HEK293 (cell line): ENCODE results near the gene PRM1.

Source experiments
- CTCF ChIA-PET: fragments of 350-600 bp; formaldehyde crosslinking; extraction: SDS; loops from one replicate; lab custom pipeline; 2021; ENCODE audit warnings: antibody characterized with exemption; lab: Yijun Ruan, JAX
- POLR2A ChIA-PET: fragments of 300-600 bp; formaldehyde crosslinking; extraction: SDS; loops from one replicate; lab custom pipeline; 2020; ENCODE audit warnings: antibody characterized with exemption, inconsistent platforms; lab: Yijun Ruan, JAX
- H3K27ac ChIP-seq: fragments of 200-500 bp; sonication (Bioruptor generic); 2 replicates; pipeline ENCODE4 v1.5.1; 2014; ENCODE audit warnings: low read depth, low read length, control low read depth, inconsistent platforms; ENCODE audit errors: extremely low read depth
- H3K36me3 ChIP-seq, 2 experiments: fragments of 200-500 bp in 1 of 2; sonication (Bioruptor generic) in 1 of 2; 1 replicate in 1 of 2; 2 replicates in 1 of 2; pipeline ENCODE4 v1.5.1; 2014 to 2017; ENCODE audit warnings: inconsistent platforms in 2 of 2, low read length in 2 of 2; ENCODE audit not compliant: control insufficient read depth in 2 of 2, insufficient read depth in 1 of 2
- H3K4me1 ChIP-seq: fragments of 200-500 bp; sonication (Bioruptor generic); 2 replicates; pipeline ENCODE4 v1.5.1; 2014; ENCODE audit warnings: mild to moderate bottlenecking, low read length, inconsistent platforms; ENCODE audit not compliant: control insufficient read depth, insufficient read depth
- H3K4me3 ChIP-seq: 2 replicates; pipeline ENCODE4 v1.5.1; 2011; ENCODE audit warnings: low read depth, mild to moderate bottlenecking, control low read depth, low read length, moderate library complexity
- H3K9me3 ChIP-seq: fragments of 200-500 bp; sonication (Bioruptor generic); 2 replicates; pipeline ENCODE4 v1.5.1; 2014; ENCODE audit warnings: low read depth, low read length, inconsistent platforms; ENCODE audit not compliant: control insufficient read depth, insufficient read depth
- AEBP2 ChIP-seq: fragments of 450-650 bp; formaldehyde crosslinking; IDR thresholded peaks from 2 replicates; pipeline ENCODE4 v1.5.1; 2016; ENCODE audit warnings: missing biosample characterization, missing genetic modification characterization, borderline replicate concordance
- FEZF1 ChIP-seq: fragments of 450-650 bp; formaldehyde crosslinking; IDR thresholded peaks from 2 replicates; pipeline ENCODE4 v1.5.1; 2016; ENCODE audit warnings: missing biosample characterization, missing genetic modification characterization
- HOXD13 ChIP-seq: sonication (generic); formaldehyde crosslinking; IDR thresholded peaks from 2 replicates; pipeline ENCODE4 v1.8.0; 2022; ENCODE audit warnings: missing genetic modification reagents, borderline replicate concordance
- MYNN ChIP-seq: fragments of 450-650 bp; formaldehyde crosslinking; IDR thresholded peaks from 2 replicates; pipeline ENCODE4 v1.5.1; 2016; ENCODE audit warnings: missing biosample characterization, missing genetic modification characterization, borderline replicate concordance
- OVOL3 ChIP-seq: fragments of 450-650 bp; formaldehyde crosslinking; IDR thresholded peaks from 2 replicates; pipeline ENCODE4 v1.5.1; 2016; ENCODE audit warnings: missing biosample characterization, missing genetic modification characterization
- PBX3 ChIP-seq: sonication (generic); formaldehyde crosslinking; IDR thresholded peaks from 2 replicates; pipeline ENCODE4 v1.8.1; 2022; ENCODE audit warnings: mild to moderate bottlenecking, moderate library complexity, missing genetic modification reagents
- WT1 ChIP-seq: fragments of 450-650 bp; formaldehyde crosslinking; IDR thresholded peaks from 2 replicates; pipeline ENCODE4 v1.5.1; 2016; ENCODE audit warnings: missing biosample characterization, missing genetic modification characterization
- ZBTB17 ChIP-seq: fragments of 450-650 bp; formaldehyde crosslinking; IDR thresholded peaks from 2 replicates; pipeline ENCODE4 v1.5.1; 2016; ENCODE audit warnings: missing biosample characterization, missing genetic modification characterization
- ZBTB44 ChIP-seq: fragments of 450-650 bp; IDR thresholded peaks from 2 replicates; pipeline ENCODE4 v1.5.1; 2018; ENCODE audit warnings: missing biosample characterization, mild to moderate bottlenecking, missing genetic modification characterization
- ZBTB7A ChIP-seq: fragments of 450-650 bp; formaldehyde crosslinking; IDR thresholded peaks from 2 replicates; pipeline ENCODE4 v1.5.1; 2016; ENCODE audit warnings: low read depth, missing biosample characterization, missing genetic modification characterization
- ZBTB8A ChIP-seq: fragments of 450-650 bp; formaldehyde crosslinking; IDR thresholded peaks from 2 replicates; pipeline ENCODE4 v1.5.1; 2016; ENCODE audit warnings: missing biosample characterization, missing genetic modification characterization
- ZFHX2 ChIP-seq: fragments of 450-650 bp; formaldehyde crosslinking; conservative IDR thresholded peaks from 2 replicates; pipeline ENCODE4 v1.5.1; 2016; ENCODE audit warnings: missing biosample characterization, missing genetic modification characterization
- ZNF112 ChIP-seq: fragments of 450-650 bp; formaldehyde crosslinking; IDR thresholded peaks from 2 replicates; pipeline ENCODE4 v1.5.0; 2017; ENCODE audit warnings: missing biosample characterization, missing genetic modification characterization
- ZNF146 ChIP-seq: fragments of 450-650 bp; formaldehyde crosslinking; IDR thresholded peaks from 2 replicates; pipeline ENCODE4 v1.5.1; 2016; ENCODE audit warnings: missing biosample characterization, missing genetic modification characterization
- ZNF19 ChIP-seq: fragments of 450-650 bp; formaldehyde crosslinking; IDR thresholded peaks from 2 replicates; pipeline ENCODE4; 2016; ENCODE audit warnings: missing biosample characterization, missing genetic modification characterization, low read depth
- ZNF221 ChIP-seq: fragments of 450-650 bp; formaldehyde crosslinking; IDR thresholded peaks from 2 replicates; pipeline ENCODE4 v1.5.1; 2017; ENCODE audit warnings: missing biosample characterization, missing genetic modification characterization, borderline replicate concordance
- ZNF239 ChIP-seq: fragments of 450-650 bp; formaldehyde crosslinking; IDR thresholded peaks from 2 replicates; pipeline ENCODE4 v1.5.1; 2016; ENCODE audit warnings: missing biosample characterization, missing genetic modification characterization
- ZNF302 ChIP-seq: fragments of 450-650 bp; formaldehyde crosslinking; IDR thresholded peaks from 2 replicates; pipeline ENCODE4 v1.5.1; 2016; ENCODE audit warnings: missing biosample characterization, missing genetic modification characterization, low read depth
- ZNF350 ChIP-seq: fragments of 450-650 bp; formaldehyde crosslinking; IDR thresholded peaks from 2 replicates; pipeline ENCODE4 v1.5.0; 2017; ENCODE audit warnings: missing biosample characterization, mild to moderate bottlenecking, missing genetic modification characterization
- ZNF354C ChIP-seq: fragments of 450-650 bp; formaldehyde crosslinking; IDR thresholded peaks from 2 replicates; pipeline ENCODE4 v1.5.1; 2016; ENCODE audit warnings: missing biosample characterization, missing genetic modification characterization, low read depth, borderline replicate concordance
- ZNF398 ChIP-seq: fragments of 450-650 bp; formaldehyde crosslinking; IDR thresholded peaks from 2 replicates; pipeline ENCODE4 v1.5.1; 2017; ENCODE audit warnings: missing biosample characterization, missing genetic modification characterization
- ZNF404 ChIP-seq: fragments of 450-650 bp; formaldehyde crosslinking; IDR thresholded peaks from 2 replicates; pipeline ENCODE4 v1.5.1; 2017; ENCODE audit warnings: missing biosample characterization, missing genetic modification characterization
- ZNF664 ChIP-seq: fragments of 450-650 bp; formaldehyde crosslinking; IDR thresholded peaks from 2 replicates; pipeline ENCODE4 v1.5.1; 2016; ENCODE audit warnings: missing biosample characterization, missing genetic modification characterization
- ZNF701 ChIP-seq: fragments of 450-650 bp; formaldehyde crosslinking; IDR thresholded peaks from 2 replicates; pipeline ENCODE4 v1.5.1; 2016; ENCODE audit warnings: missing biosample characterization, missing genetic modification characterization
- ZNF777 ChIP-seq: fragments of 450-650 bp; formaldehyde crosslinking; IDR thresholded peaks from 2 replicates; pipeline ENCODE4 v1.5.1; 2017; ENCODE audit warnings: missing biosample characterization, missing genetic modification characterization, borderline replicate concordance
- ZNF837 ChIP-seq: fragments of 450-650 bp; formaldehyde crosslinking; IDR thresholded peaks from 2 replicates; pipeline ENCODE4 v1.5.1; 2016; ENCODE audit warnings: missing biosample characterization, missing genetic modification characterization
- ZSCAN30 ChIP-seq: fragments of 450-650 bp; IDR thresholded peaks from 2 replicates; pipeline ENCODE4 v1.5.1; 2018; ENCODE audit warnings: missing biosample characterization, mild to moderate bottlenecking, missing genetic modification characterization, moderate library complexity

Gene PRM1

GRCh38 chr16:11271610-11272009, 9.5 kb downstream of the PRM1 start:
- Histone ChIP-seq H3K27ac (no peak overlapping the region), H3K4me1 (peaks cover 5% of the 10 kb centered on the region), H3K36me3 (no peaks in the 10 kb centered on the region), H3K4me3 (no peak overlapping the region), H3K9me3 (no peaks in the 10 kb centered on the region)
- CTCF ChIA-PET, result interaction anchor here (0.6 kb wide), 1 partner anchor 133 kb away, joined by 3 read pairs; no protein-coding TSS in a partner anchor
- no peak for TF ChIP-seq MYNN (tag by site-specific recombination)
- POLR2A ChIA-PET, result no interaction called here

GRCh38 chr16:11270602-11271162, 10.4 kb downstream of the PRM1 start:
- Histone ChIP-seq H3K27ac (no peak overlapping the region), H3K36me3 (no peaks in the 10 kb centered on the region), H3K9me3 (no peaks in the 10 kb centered on the region), H3K4me1 (peaks cover 5% of the 10 kb centered on the region)
- CTCF ChIA-PET, result interaction anchor here (0.6 to 1.0 kb wide), 3 partner anchors 12 to 307 kb away, joined by 3 to 5 read pairs (median 3); no protein-coding TSS in a partner anchor
- TF ChIP-seq ZNF350 (no peak), ZSCAN30 (tag by site-specific recombination) (no peak), ZNF146 (tag by site-specific recombination) (no peak), ZNF239 (tag by site-specific recombination) (no peak), ZNF19 (no peak), ZNF221 (tag by site-specific recombination) (no peak), ZBTB44 (tag by site-specific recombination) (no peak), ZNF701 (tag by site-specific recombination) (no peak)
- TF ChIP-seq, all 188 proteins: peak for 0
- no peak overlapping the region for H3K4me3 ChIP-seq
- POLR2A ChIA-PET, result interaction anchor here (0.7 kb wide), 1 partner anchor 15 kb away, joined by 3 read pairs; the partner anchor contains the start of gene SOCS1

GRCh38 chr16:11268921-11269375, 12.2 kb downstream of the PRM1 start, which contains the start of gene TNP2:
TSS of gene TNP2 (minus strand) at chr16:11269325. CDS start at chr16:11269262, 63 bp downstream.
- no peaks in the 10 kb centered on the region for H3K9me3 ChIP-seq
- H3K4me1 ChIP-seq, result peaks cover 3% of the 10 kb centered on the region
- POLR2A ChIA-PET, result interaction anchor here (1.2 kb wide), 1 partner anchor 13 kb away, joined by 4 read pairs; the partner anchor contains the start of gene SOCS1
- H3K4me3 ChIP-seq, result no peak within 1 kb of the TSS
- H3K27ac ChIP-seq, result no peak within 1 kb of the TSS
- no peaks in the 10 kb centered on the region for H3K36me3 ChIP-seq
- CTCF ChIA-PET, result interaction anchor here (1.0 kb wide), 1 partner anchor 86 kb away, joined by 3 read pairs; no protein-coding TSS in a partner anchor
- TF ChIP-seq ZBTB7A (tag by site-specific recombination), result no peak
- no peak for TF ChIP-seq ZNF664
- TF ChIP-seq ZNF398, result no peak
- TF ChIP-seq ZNF112, result no peak
- TF ChIP-seq ZFHX2 (tag by site-specific recombination), result no peak
- no peak for TF ChIP-seq ZBTB8A (tag by site-specific recombination)
- no peak for TF ChIP-seq ZNF404 (tag by site-specific recombination)
- TF ChIP-seq ZNF837, result no peak
- TF ChIP-seq FEZF1 (tag by site-specific recombination), result no peak
- no peak for TF ChIP-seq ZBTB17
- no peak for TF ChIP-seq OVOL3 (tag by site-specific recombination)
- no peak for TF ChIP-seq AEBP2 (tag by site-specific recombination)
- no peak for TF ChIP-seq ZNF302 (tag by site-specific recombination)
- no peak for TF ChIP-seq HOXD13 (CRISPR knock-in tag)
- TF ChIP-seq PBX3 (CRISPR knock-in tag), result no peak
- TF ChIP-seq ZNF777 (tag by site-specific recombination), result no peak
- TF ChIP-seq ZNF354C (tag by site-specific recombination), result no peak
- TF ChIP-seq WT1 (tag by site-specific recombination), result no peak
